HEK293T (cell line): ENCODE measurements around the gene FOXN4.

Experiments used
- FOXA1 ChIP-seq: fragments of 450-650 bp; IDR thresholded peaks from 2 replicates; pipeline ENCODE4 v1.6.1; 2016; ENCODE audit warnings: mild to moderate bottlenecking
- FOXM1 ChIP-seq: fragments of 450-650 bp; IDR thresholded peaks from 2 replicates; pipeline ENCODE4 v1.6.1; 2017; ENCODE audit warnings: mild to moderate bottlenecking, borderline replicate concordance
- HDGF ChIP-seq: fragments of 450-650 bp; IDR thresholded peaks from 2 replicates; pipeline ENCODE4 v1.6.1; 2017; ENCODE audit warnings: antibody characterized with exemption, borderline replicate concordance

GRCh38 chr12:109236257-109236656, 72.8 kb downstream of the FOXN4 start:
- TF ChIP-seq FOXM1: no peak
- no peak for TF ChIP-seq HDGF
- no peak for TF ChIP-seq FOXA1
